Measurements from ENCODE around the gene SFN. TPM values are rescaled to one million over a fixed set of nuclear protein-coding genes. Genes with fewer than 3 reads are reported as not detected.

The SFN gene
- total and polyA plus RNA-seq, 2 of the 13 experiments (the other 11 are each of a cell fraction or from before 2014, with no cell fraction given) = 4.3 to 5.6 TPM

GRCh38 chr1:26831546-26832248 is 31.3 kb upstream of the SFN start (continued):
- no peak for TF ChIP-seq DZIP1 (CRISPR knock-in tag; IDR thresholded peaks at IDR 0.05)
- TF ChIP-seq ZNF318 (CRISPR knock-in tag; IDR thresholded peaks at IDR 0.05) = no peak
- no peak for TF ChIP-seq ZUFSP (CRISPR knock-in tag; IDR thresholded peaks at IDR 0.05; ENCODE audit: borderline replicate concordance)
- peak; percentile 67; the same call in 1 of the 2 replicates for TF ChIP-seq KMT2B (CRISPR knock-in tag; IDR thresholded peaks at IDR 0.05)
- TF ChIP-seq ZNF441 (CRISPR knock-in tag; IDR thresholded peaks at IDR 0.05; ENCODE audit: borderline replicate concordance) = peak; percentile 59; the same call in 1 of the 2 replicates
- TF ChIP-seq ETV6 (CRISPR knock-in tag; conservative IDR thresholded peaks at IDR 0.05) = no peak
- TF ChIP-seq ZNF646 (CRISPR knock-in tag; IDR thresholded peaks at IDR 0.05) = no peak
- peak; percentile 96 for TF ChIP-seq GATAD2A (CRISPR knock-in tag; IDR thresholded peaks at IDR 0.05)

Measured in HepG2 (cell line).